ENCODE measurements around the gene ZNF609.

The ZNF609 gene

GRCh38 chr15:64651601-64652191 is 191.3 kb downstream of the ZNF609 start:
- peak; percentile 20 for DNase-seq (ENCODE audit: low read depth, low spot score)
- H3K36me3 ChIP-seq (ENCODE audit: insufficient read depth, insufficient read length, low read length): no peaks in the 10 kb centered on the region
- H3K27me3 ChIP-seq (ENCODE audit: insufficient read depth, insufficient read length): no peaks in the 10 kb centered on the region
- no peak overlapping the region for H3K4me3 ChIP-seq (ENCODE audit: insufficient read length, low read depth)
- no peak for TF ChIP-seq ZNF274 (IDR thresholded peaks at IDR 0.05; ENCODE audit: low read depth, low read length)
- no peak for TF ChIP-seq YY1 (IDR thresholded peaks at IDR 0.05; ENCODE audit: insufficient read depth, insufficient read length)
- no peak for TF ChIP-seq SUZ12 (IDR thresholded peaks at IDR 0.05; ENCODE audit: extremely low read depth, insufficient read depth, insufficient read length)
- no peak overlapping the region for H3K9ac ChIP-seq (ENCODE audit: insufficient read length, low read depth)
- peaks cover 2% of the 10 kb centered on the region for H3K4me1 ChIP-seq (ENCODE audit: insufficient read depth, insufficient read length)
- H3K9me3 ChIP-seq (ENCODE audit: insufficient read depth, low read length): no peaks in the 10 kb centered on the region

- H3K9ac ChIP-seq (ENCODE audit: insufficient read length, low read depth): no peak overlapping the region
- H3K36me3 ChIP-seq (ENCODE audit: insufficient read depth, insufficient read length, low read length): no peaks in the 10 kb centered on the region
- no peaks in the 10 kb centered on the region for H3K27me3 ChIP-seq (ENCODE audit: insufficient read depth, insufficient read length)
- no peak for TF ChIP-seq YY1 (IDR thresholded peaks at IDR 0.05; ENCODE audit: insufficient read depth, insufficient read length)
- no peak for TF ChIP-seq ZNF274 (IDR thresholded peaks at IDR 0.05; ENCODE audit: low read depth, low read length)
- no peak for TF ChIP-seq SUZ12 (IDR thresholded peaks at IDR 0.05; ENCODE audit: extremely low read depth, insufficient read depth, insufficient read length)
- H3K9me3 ChIP-seq (ENCODE audit: insufficient read depth, low read length): no peaks in the 10 kb centered on the region
- H3K4me1 ChIP-seq (ENCODE audit: insufficient read depth, insufficient read length): peaks cover 2% of the 10 kb centered on the region
- no peak overlapping the region for H3K4me3 ChIP-seq (ENCODE audit: insufficient read length, low read depth)
- DNase-seq (ENCODE audit: low read depth, low spot score): no peak
Measured at GRCh38 chr15:64653757-64654156, 193.4 kb downstream of the ZNF609 start.

- Histone ChIP-seq H3K27me3 (ENCODE audit: insufficient read depth, insufficient read length) (no peaks in the 10 kb centered on the region), H3K9me3 (ENCODE audit: insufficient read depth, low read length) (no peaks in the 10 kb centered on the region), H3K9ac (ENCODE audit: insufficient read length, low read depth) (no peak overlapping the region), H3K4me3 (ENCODE audit: insufficient read length, low read depth) (no peak overlapping the region), H3K4me1 (ENCODE audit: insufficient read depth, insufficient read length) (peaks cover under 1% of the 10 kb centered on the region), H3K36me3 (ENCODE audit: insufficient read depth, insufficient read length, low read length) (no peaks in the 10 kb centered on the region)
- TF ChIP-seq ZNF274 (IDR thresholded peaks at IDR 0.05; ENCODE audit: low read depth, low read length) (no peak), YY1 (IDR thresholded peaks at IDR 0.05; ENCODE audit: insufficient read depth, insufficient read length) (no peak), SUZ12 (IDR thresholded peaks at IDR 0.05; ENCODE audit: extremely low read depth, insufficient read depth, insufficient read length) (no peak)
- no peak for DNase-seq (ENCODE audit: low read depth, low spot score)
Measured at GRCh38 chr15:64656508-64656907, 196.1 kb downstream of the ZNF609 start.

- H3K4me1 ChIP-seq (ENCODE audit: insufficient read depth, insufficient read length): no peaks in the 10 kb centered on the region
- H3K9ac ChIP-seq (ENCODE audit: insufficient read length, low read depth): no peak overlapping the region
- TF ChIP-seq ZNF274 (IDR thresholded peaks at IDR 0.05; ENCODE audit: low read depth, low read length) (no peak), SUZ12 (IDR thresholded peaks at IDR 0.05; ENCODE audit: extremely low read depth, insufficient read depth, insufficient read length) (no peak), YY1 (IDR thresholded peaks at IDR 0.05; ENCODE audit: insufficient read depth, insufficient read length) (no peak)
- no peaks in the 10 kb centered on the region for H3K27me3 ChIP-seq (ENCODE audit: insufficient read depth, insufficient read length)
- DNase-seq (ENCODE audit: low read depth, low spot score): no peak
- no peaks in the 10 kb centered on the region for H3K9me3 ChIP-seq (ENCODE audit: insufficient read depth, low read length)
- no peak overlapping the region for H3K4me3 ChIP-seq (ENCODE audit: insufficient read length, low read depth)
- H3K36me3 ChIP-seq (ENCODE audit: insufficient read depth, insufficient read length, low read length): no peaks in the 10 kb centered on the region
Measured at GRCh38 chr15:64665179-64665578, 204.8 kb downstream of the ZNF609 start.

GRCh38 chr15:64667736-64668161 is 207.4 kb downstream of the ZNF609 start:
- DNase-seq (ENCODE audit: low read depth, low spot score): peak; percentile 32
- Histone ChIP-seq H3K9ac (ENCODE audit: insufficient read length, low read depth) (no peak overlapping the region), H3K9me3 (ENCODE audit: insufficient read depth, low read length) (no peaks in the 10 kb centered on the region), H3K36me3 (ENCODE audit: insufficient read depth, insufficient read length, low read length) (no peaks in the 10 kb centered on the region), H3K4me1 (ENCODE audit: insufficient read depth, insufficient read length) (no peaks in the 10 kb centered on the region), H3K27me3 (ENCODE audit: insufficient read depth, insufficient read length) (no peaks in the 10 kb centered on the region), H3K4me3 (ENCODE audit: insufficient read length, low read depth) (no peak overlapping the region)
- TF ChIP-seq YY1 (IDR thresholded peaks at IDR 0.05; ENCODE audit: insufficient read depth, insufficient read length): no peak
- TF ChIP-seq SUZ12 (IDR thresholded peaks at IDR 0.05; ENCODE audit: extremely low read depth, insufficient read depth, insufficient read length): no peak
- TF ChIP-seq ZNF274 (IDR thresholded peaks at IDR 0.05; ENCODE audit: low read depth, low read length): no peak

GRCh38 chr15:64673866-64674265 is 213.5 kb downstream of the ZNF609 start:
- TF ChIP-seq YY1 (IDR thresholded peaks at IDR 0.05; ENCODE audit: insufficient read depth, insufficient read length) (no peak), SUZ12 (IDR thresholded peaks at IDR 0.05; ENCODE audit: extremely low read depth, insufficient read depth, insufficient read length) (no peak), ZNF274 (IDR thresholded peaks at IDR 0.05; ENCODE audit: low read depth, low read length) (no peak)
- Histone ChIP-seq H3K4me1 (ENCODE audit: insufficient read depth, insufficient read length) (no peaks in the 10 kb centered on the region), H3K9ac (ENCODE audit: insufficient read length, low read depth) (no peak overlapping the region), H3K27me3 (ENCODE audit: insufficient read depth, insufficient read length) (no peaks in the 10 kb centered on the region), H3K4me3 (ENCODE audit: insufficient read length, low read depth) (no peak overlapping the region), H3K9me3 (ENCODE audit: insufficient read depth, low read length) (no peaks in the 10 kb centered on the region), H3K36me3 (ENCODE audit: insufficient read depth, insufficient read length, low read length) (peaks cover 45% of the 10 kb centered on the region)
- no peak for DNase-seq (ENCODE audit: low read depth, low spot score)

- no peak for DNase-seq (ENCODE audit: low read depth, low spot score)
- Histone ChIP-seq H3K27me3 (ENCODE audit: insufficient read depth, insufficient read length) (no peaks in the 10 kb centered on the region), H3K36me3 (ENCODE audit: insufficient read depth, insufficient read length, low read length) (peaks cover 84% of the 10 kb centered on the region), H3K9ac (ENCODE audit: insufficient read length, low read depth) (no peak overlapping the region), H3K9me3 (ENCODE audit: insufficient read depth, low read length) (no peaks in the 10 kb centered on the region), H3K4me3 (ENCODE audit: insufficient read length, low read depth) (no peak overlapping the region), H3K4me1 (ENCODE audit: insufficient read depth, insufficient read length) (peaks cover 5% of the 10 kb centered on the region)
- TF ChIP-seq SUZ12 (IDR thresholded peaks at IDR 0.05; ENCODE audit: extremely low read depth, insufficient read depth, insufficient read length) (no peak), ZNF274 (IDR thresholded peaks at IDR 0.05; ENCODE audit: low read depth, low read length) (no peak), YY1 (IDR thresholded peaks at IDR 0.05; ENCODE audit: insufficient read depth, insufficient read length) (no peak)
Measured at GRCh38 chr15:64678126-64678819, 217.9 kb downstream of the ZNF609 start.
